Bronchial epithelial cell (primary cell): ENCODE results near the gene COMMD7. TPM values are rescaled to one million over a fixed set of nuclear protein-coding genes. Genes with fewer than 3 reads are reported as not detected.

ENCODE experiments used
- DNase-seq: peaks from one replicate; pipeline ENCODE4 v3.0.0-alpha.2; 2010; ENCODE audit warnings: low read depth
- FAIRE-seq: peaks from 2 replicates; lab custom pipeline; 2011; peaks lifted over from hg19 to GRCh38; lab: Jason Lieb, UNC
- H3K27me3 ChIP-seq: 2 replicates; pipeline ENCODE4 v1.5.1; 2011; ENCODE audit warnings: low read length; ENCODE audit not compliant: control insufficient read depth, insufficient read depth
- H3K36me3 ChIP-seq: 2 replicates; pipeline ENCODE4 v1.5.1; 2011; ENCODE audit warnings: low read length; ENCODE audit not compliant: control insufficient read depth, insufficient read depth
- H3K4me3 ChIP-seq: 2 replicates; pipeline ENCODE4 v1.5.1; 2011; ENCODE audit warnings: mild to moderate bottlenecking, low read depth, low read length, control low read depth
- total RNA-seq: library from RNA; depleted of rRNA; stranded (reverse); fragments of >200 nt; gene quantifications from 2 replicates; pipeline ENCODE4 v1.2.1, GENCODE V29; 2014
- TF ChIP-seq, protein P1 (sequence below): IDR thresholded peaks from 2 replicates; pipeline ENCODE4 v1.5.1; 2011; ENCODE audit warnings: mild to moderate bottlenecking, moderate library complexity, low read length, control low read depth, inconsistent platforms; ENCODE audit not compliant: insufficient read depth, severe bottlenecking

COMMD7 gene
- total RNA-seq, 1 donor from 2014 or later = 10.5 TPM

DNA sequence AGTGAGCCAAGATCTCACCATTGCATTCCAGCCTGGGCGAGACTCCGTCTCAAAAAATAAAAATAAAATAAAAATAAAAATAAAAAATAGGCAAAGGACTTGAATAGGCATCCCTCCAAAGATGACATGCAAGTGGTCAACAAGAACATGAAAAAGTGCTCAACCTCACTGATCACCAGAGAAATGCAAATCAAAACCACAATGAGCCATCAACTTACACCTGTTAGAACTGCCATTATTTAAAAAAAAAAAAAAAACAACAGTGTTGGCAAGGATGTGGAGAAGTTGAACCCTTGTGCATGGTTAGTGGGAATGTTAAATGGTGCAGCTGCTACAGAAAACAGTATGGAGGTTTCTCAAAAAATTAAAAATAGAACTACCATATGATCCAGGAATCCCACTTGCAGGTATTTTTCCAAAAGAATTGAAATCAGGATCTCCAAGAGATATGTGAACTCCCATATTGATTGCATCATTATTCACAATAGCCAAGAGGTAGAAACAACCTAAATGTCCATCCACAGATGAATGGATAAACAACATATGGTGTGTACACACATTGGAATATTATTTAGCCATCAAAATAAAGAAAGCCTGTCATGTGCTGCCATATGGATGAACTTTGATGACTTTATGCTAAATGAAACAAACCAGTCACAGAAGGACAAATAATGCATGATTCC lies 72.4 kb downstream of the COMMD7 start:
- no peak for DNase-seq
- no peaks in the 10 kb centered on the region for H3K27me3 ChIP-seq
- H3K36me3 ChIP-seq = no peaks in the 10 kb centered on the region
- H3K4me3 ChIP-seq = no peak overlapping the region
- TF ChIP-seq, protein P1, sequence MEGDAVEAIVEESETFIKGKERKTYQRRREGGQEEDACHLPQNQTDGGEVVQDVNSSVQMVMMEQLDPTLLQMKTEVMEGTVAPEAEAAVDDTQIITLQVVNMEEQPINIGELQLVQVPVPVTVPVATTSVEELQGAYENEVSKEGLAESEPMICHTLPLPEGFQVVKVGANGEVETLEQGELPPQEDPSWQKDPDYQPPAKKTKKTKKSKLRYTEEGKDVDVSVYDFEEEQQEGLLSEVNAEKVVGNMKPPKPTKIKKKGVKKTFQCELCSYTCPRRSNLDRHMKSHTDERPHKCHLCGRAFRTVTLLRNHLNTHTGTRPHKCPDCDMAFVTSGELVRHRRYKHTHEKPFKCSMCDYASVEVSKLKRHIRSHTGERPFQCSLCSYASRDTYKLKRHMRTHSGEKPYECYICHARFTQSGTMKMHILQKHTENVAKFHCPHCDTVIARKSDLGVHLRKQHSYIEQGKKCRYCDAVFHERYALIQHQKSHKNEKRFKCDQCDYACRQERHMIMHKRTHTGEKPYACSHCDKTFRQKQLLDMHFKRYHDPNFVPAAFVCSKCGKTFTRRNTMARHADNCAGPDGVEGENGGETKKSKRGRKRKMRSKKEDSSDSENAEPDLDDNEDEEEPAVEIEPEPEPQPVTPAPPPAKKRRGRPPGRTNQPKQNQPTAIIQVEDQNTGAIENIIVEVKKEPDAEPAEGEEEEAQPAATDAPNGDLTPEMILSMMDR = no peak
- FAIRE-seq = no peak

DNA sequence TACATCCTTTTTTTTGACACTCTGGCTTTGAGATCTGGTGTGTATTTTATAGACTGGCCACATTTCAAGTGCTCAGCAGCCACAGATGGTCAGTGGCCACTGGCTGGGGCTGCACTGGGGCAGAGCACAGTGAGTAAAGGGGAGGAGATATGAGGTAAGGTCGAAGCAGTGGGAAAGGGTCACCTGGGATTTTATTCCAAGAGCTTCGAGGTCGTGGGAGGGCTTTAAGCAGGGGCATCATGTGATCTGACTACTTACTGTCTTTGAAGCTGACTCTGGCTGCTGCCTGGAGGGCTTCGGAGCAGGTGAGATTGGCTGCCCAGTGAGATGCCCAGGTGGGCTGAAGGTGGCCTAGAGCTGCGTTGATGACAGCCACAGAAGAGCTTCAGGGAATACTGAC lies 76.2 kb downstream of the COMMD7 start:
- TF ChIP-seq, protein P1 = no peak
- no peaks in the 10 kb centered on the region for H3K36me3 ChIP-seq
- H3K4me3 ChIP-seq = no peak overlapping the region
- DNase-seq (no peak), FAIRE-seq (no peak)
- H3K27me3 ChIP-seq = no peaks in the 10 kb centered on the region

DNA sequence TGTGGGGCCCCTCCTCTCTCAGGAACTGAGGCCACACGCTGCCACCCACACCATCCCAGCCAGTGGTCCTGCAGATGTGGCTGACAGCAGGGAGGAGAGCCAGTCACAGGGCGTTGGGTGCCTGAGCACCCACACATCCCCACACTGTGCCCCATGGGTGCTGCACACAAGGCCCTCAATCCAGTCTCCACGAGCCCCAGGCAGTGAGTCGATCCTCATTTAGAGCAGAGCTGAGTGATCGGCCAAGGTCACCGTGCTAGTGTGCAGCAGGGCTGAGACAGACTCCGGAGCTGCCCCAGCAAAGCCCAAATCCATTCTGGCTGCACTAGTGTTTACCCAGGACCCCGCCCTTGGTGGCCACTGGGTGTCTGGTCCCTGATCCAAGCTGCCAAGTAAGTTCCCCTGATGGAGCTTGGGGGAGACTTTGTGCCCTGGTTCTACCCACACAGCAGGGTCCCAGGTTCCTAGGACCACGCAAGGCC lies 78.5 kb downstream of the COMMD7 start:
- no peaks in the 10 kb centered on the region for H3K27me3 ChIP-seq
- DNase-seq (no peak), FAIRE-seq (no peak)
- H3K4me3 ChIP-seq = no peak overlapping the region
- TF ChIP-seq, protein P1 = no peak
- H3K36me3 ChIP-seq = no peaks in the 10 kb centered on the region

DNA sequence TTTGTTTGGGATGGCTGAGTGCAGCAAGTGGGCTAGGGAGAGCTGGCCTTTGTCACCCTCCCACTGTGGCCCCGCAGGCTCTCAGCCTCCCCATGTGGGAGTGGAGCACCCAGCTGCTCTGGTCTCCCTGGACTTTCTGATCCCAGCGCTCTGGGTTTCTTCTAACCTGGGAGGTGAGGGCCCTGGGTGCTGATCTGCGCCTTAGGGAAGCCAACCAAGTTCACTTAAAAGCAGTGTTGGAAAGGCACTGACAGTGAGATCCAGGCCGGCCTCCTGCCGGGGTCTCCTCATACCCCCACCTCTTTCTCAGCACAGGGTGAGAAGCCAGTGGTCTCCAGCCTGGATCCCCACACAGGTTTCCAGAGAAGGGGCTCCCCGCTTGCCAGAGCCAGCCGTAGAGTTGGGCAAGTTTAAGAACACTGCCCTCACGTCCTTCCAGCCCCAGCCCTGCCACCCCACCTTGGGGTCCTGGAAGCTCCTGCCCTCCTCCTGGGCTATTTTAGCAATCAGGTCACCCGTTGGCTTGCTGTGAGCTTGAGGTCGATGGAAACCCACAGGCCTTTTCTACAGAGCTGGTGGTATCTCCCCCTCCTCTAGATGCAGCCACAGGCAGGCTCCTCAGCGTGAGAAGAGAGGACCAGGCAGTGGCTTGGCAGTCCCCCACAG lies 79.1 kb downstream of the COMMD7 start:
- no peak for FAIRE-seq

DNA sequence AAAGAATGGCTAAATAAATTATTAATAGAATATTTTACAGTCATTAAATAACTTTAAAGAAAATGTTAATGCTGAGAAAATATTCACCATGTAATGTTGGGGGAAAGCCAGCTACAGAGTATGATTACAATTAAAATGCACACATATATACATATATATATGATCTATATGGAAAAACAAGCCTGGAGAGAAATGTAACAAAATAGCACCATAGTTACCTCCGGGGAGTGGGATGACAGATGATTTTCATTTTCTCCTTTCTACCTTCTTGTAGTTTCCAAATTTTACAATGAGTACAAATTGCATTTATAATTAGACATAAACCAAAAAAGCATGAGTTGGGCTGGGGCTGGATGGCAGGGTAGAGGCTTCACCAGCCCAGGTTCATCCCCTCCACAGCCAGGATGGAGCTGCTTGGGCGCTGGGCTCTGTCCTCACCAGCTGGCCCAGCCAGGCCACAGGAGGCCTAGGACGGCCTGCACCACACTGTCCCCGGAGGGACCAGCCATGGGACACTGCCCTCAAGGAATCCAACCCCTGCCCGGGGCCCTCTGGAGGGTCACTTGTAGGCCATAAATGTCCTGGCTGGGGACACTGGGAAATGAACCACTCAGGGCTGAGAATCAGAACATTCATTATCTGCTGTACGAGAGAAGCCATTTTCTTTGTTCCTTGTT lies 79.8 kb downstream of the COMMD7 start:
- no peak overlapping the region for H3K4me3 ChIP-seq
- H3K27me3 ChIP-seq = no peaks in the 10 kb centered on the region
- FAIRE-seq (no peak), DNase-seq (no peak)
- TF ChIP-seq, protein P1 = no peak
- no peaks in the 10 kb centered on the region for H3K36me3 ChIP-seq

More for the DNA sequence above, 79.1 kb downstream of the COMMD7 start:
- DNase-seq = no peak
- TF ChIP-seq, protein P1 = no peak
- H3K4me3 ChIP-seq = no peak overlapping the region
- H3K27me3 ChIP-seq = no peaks in the 10 kb centered on the region
- H3K36me3 ChIP-seq = no peaks in the 10 kb centered on the region
